Skin epidermis (tissue), 12 donors: Measurements from ENCODE around the gene FBXL15.
"Not testable (repeated sequence)": the region's sequence is repeated elsewhere in the genome, so short reads cannot be mapped to it uniquely, and the experiment has no call there.

ENCODE experiments used
- H3K27ac ChIP-seq, 21 experiments: fragments of 200-600 bp; sonication (generic) in 11 of 21; one replicate each; pipeline ENCODE4 v1.5.0; 2020; ENCODE audit warnings: mild to moderate bottlenecking in 3 of 21, inconsistent platforms in 2 of 21, moderate library complexity in 2 of 21
- H3K4me3 ChIP-seq, 7 experiments: fragments of 200-600 bp; sonication (generic) in 2 of 7; one replicate each; pipeline ENCODE4 v1.5.0; 2020; ENCODE audit warnings: inconsistent platforms in 2 of 7, mild to moderate bottlenecking in 2 of 7, moderate library complexity in 1 of 7

FBXL15 gene

DNA sequence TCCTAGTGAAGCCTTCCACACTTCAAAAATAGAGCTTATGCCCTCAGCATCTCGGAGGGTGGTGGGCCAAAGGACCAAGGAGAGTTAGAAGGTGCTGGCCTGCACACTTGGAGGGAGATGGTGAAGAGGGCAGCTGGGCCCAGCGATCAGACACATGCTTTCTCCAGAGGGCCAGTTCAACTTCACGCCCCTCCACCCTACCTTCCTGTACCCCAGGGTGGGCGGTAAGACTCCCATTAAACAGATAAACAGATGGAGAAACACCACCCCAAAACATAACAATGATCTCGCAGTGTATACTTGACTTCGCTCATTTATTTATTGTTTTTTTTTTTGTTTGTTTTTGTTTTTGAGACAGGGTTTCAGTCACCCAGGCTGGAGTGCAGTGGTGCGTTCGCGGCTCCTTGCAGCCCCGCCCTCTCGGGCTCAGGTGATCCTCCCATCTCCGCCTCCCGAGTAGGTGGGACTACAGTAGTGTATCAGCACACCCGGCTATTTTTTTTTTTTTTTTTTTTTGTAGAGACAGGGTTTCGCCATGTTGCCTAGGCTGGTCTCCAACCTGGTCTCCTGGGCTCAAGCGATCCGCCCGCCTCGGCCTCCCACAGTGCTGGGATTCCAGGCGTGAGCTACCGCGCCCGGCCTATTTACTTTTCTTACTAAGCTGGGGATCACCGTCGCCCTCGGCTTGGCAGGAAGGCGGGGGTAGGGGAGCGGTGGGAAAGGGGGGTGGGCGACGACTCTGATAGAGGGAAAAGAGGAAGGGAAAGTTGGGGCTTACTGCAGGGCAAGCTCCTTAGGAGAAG lies 28.9 kb downstream of the FBXL15 start:
- peak overlapping the region; percentile 64 to 98 (median 88) for H3K27ac ChIP-seq
- H3K4me3 ChIP-seq = peak overlapping the region; percentile 57 to 89 (median 79)

DNA sequence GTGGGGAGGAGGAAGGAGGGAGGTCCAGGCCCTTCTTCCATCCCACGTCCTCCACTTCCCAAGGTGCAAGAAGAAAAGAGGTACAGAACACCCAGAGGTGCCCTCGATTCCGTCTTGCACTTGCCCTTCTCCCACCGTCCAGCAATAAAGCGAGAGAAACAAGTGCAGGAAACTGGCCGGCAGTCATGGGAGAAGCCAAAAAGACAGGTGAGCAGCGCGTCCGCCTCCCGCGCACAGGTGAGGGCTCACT lies 29.4 kb downstream of the FBXL15 start:
- peak overlapping the region; percentile 64 to 98 (median 88) for H3K27ac ChIP-seq
- H3K4me3 ChIP-seq = peak overlapping the region; percentile 57 to 89 (median 79)

DNA sequence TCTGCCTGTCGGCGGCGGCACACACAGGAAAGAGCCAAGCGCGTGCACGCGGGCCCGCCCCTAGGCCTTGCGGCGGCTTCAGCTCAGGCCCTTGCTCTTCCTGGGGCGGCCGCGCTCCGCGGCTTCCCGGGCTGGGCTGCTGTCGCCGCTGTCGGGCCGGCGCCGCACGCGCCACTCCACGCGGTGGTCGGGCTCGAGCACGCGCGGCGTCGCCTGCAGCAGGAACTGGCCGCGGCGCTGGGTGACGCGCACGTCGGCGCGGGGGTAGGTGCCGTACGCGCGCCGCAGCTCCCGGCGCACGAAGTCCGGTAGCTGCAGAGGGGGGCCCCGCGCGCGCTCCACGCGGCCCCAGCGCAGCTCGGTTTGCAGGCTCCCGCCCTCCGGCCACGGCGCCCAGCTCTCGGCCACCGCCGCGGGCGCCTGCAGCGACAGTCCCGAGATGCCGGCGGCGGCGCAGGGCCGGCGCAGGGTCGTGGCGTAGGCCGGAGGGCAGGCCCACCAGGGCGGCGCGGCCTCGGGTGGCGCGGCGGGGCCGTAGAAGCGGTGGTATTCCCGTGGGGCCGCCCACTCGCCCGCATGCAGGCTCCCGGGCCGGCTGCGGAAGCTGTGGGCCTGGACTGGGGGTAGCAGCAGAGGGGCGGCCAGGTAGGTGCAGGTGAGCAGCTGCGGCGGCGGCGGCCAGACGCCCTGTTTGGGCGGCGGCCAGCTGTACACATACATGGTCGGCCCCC lies 29.9 kb downstream of the FBXL15 start:
- Histone ChIP-seq H3K4me3 (peak overlapping the region; percentile 57 to 89 (median 79)), H3K27ac (peak overlapping the region; percentile 47 to 98 (median 88))

DNA sequence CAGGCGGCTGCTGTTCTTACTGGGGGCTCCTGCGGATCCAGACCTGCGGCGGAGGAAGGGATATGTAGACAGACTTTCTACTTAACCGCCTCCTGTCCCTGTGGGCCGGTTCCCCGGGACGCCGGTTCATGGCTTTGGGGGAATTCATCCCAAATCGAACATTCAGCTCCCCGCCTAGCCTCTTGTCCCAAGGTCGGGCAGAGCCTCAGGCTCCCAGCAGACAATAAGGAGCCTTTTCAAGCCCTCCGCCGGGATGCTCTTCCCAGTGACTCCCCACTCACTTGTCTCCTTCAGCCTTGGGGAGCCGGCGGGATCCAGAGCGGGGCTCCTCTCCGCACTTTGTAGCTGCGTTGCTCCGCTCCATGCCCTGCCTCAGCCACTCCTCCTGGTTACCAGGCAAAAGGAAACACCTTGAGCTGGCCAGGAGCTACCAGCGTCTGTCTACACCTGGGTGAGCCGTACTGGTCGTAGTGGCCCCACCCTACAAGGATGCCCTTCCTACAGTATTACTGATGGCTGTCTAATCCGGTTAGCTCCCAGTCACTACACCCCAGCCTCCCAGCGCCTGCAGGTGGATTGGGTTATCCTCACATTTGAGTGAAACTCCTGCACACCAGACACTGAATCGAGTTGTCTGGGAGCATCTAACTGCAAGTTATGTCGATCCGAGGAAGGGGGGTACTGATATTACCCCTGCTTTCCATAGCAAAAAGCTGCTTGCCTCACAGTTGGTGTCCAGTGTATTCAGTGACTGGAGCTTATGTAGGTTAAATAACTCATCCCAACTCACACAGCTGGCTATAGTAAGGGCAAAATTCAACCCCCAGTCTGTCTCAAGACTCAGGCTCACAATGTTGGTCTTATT lies 30.7 kb downstream of the FBXL15 start, which contains the start of gene C10orf95:
TSS of gene C10orf95 (minus strand) at position 439 of the 865 bp plus-strand sequence. CDS start 450 bp downstream, outside the sequence.
- H3K4me3 ChIP-seq = peak within 1 kb of the TSS; percentile 57 to 89 (median 79)
- H3K27ac ChIP-seq = peak within 1 kb of the TSS; percentile 47 to 98 (median 88)

DNA sequence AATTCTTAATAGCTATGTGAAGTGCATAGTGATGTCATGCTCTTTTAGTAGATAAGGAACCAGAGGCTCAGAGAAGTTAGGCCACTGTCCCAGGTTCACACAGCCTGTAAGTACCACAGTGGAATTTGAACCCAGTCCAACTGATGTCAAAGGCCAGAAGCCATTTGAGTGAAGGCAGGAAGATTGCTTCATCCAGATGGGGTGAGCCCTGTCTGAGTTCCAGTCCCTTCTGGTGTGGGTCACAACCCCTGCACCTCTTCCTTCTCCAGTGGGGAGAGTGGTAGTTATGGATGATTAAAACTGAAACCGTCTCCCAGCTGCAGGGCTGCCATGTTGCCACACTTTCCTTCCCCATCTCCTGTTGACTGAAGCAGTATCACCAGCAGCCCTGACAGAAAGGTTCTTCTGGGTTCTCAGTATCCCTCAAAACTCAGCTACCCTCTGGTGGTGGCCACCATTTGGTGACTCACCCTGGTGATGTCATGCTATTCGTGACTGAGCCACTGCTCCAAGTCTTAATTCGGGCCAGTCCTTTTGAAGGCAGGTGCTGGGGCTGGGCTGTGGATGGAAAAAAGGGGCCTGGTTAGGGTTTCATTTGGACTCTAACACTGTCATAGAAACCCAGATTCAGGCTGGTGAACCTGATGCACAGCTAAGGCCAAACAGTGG lies 32.2 kb downstream of the FBXL15 start:
- peak overlapping the region in 3 of 21 experiments; percentile 15 to 46 (median 39) for H3K27ac ChIP-seq
- no peak overlapping the region for H3K4me3 ChIP-seq

DNA sequence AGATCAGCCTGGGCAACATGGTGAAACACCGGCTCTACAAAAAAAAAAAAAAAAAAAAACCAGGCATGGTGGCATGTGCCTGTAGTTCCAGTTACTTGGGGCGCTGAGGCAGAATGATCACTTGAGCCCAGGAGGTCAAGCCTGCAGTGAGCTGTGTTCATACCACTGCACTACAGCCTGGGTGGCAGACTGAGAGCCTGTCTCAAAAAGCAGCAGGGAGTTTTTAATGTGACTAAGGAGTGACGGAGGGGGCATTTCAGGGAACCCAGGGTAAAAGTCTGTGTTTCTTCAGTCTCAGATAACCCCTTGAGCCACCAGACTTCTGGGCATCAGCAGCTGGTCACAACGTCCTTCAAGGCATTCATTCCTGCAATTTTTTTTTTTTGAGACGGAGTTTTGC lies 32.9 kb downstream of the FBXL15 start:
- Histone ChIP-seq H3K27ac (peak overlapping the region in 4 of 21 experiments; percentile 15 to 54 (median 36)), H3K4me3 (no peak overlapping the region)

DNA sequence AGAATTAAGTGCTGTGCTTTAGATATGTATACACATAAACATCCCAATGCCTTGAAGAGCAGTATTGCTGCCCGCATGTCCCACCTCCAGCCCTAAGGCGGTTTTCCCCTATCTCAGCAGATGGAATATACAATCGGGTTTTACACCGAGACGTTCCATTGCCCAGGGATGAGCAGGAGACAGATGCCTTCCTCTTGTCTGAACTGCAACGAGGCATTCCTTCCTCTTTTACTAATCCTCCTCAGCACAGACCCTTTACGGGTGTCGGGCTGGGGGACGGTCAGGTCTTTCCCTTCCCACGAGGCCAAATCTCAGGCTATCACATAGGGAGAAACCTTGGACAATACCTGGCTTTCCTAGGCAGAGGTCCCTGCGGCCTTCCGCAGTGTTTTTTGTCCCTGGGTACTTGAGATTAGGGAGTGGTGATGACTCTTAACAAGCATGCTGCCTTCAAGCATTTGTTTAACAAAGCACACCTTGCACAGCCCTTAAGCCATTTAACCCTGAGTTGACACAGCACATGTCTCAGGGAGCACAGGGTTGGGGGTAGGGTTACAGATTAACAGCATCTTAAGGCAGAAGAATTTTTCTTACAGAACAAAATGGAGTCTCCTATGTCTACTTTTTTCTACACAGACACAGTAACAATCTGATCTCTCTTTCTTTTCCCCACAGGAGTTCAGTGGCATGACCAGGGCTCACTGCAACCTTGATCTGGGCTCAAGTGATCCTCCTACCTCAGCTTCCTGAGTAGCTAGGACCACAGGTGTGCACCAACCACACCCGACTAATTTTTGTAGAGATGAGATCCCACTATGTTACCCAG lies 34.2 kb downstream of the FBXL15 start:
- H3K4me3 ChIP-seq = not testable (repeated sequence)
- H3K27ac ChIP-seq = peak overlapping the region in 2 of 21 experiments; percentile 33 to 41

DNA sequence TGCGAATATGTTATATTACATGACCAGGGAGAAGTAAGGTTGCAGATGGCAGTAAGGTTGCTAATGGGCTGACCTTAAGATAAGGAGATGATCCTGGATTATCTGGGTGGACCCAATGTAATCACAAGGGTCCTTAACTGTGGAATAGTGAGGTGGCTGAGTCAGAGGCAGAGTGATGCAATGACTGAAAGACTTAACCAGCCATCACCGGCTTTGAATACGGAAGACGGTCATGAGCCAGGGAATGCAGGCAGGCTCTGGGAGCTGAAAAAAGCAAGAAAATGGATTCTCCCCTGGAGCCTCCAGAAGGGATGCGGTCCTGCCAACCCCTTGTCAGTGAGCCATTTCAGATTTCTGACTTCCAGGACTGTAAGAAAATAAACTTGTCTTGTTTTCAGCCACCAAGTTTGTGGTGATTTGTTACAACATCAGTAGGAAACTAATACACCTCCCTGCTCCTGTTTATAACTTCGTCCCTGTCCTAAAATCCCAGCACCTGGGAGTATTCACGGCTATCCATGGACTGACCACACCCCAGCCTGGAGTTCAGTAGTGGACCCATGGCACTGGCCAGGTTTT lies 35.3 kb downstream of the FBXL15 start:
- Histone ChIP-seq H3K27ac (peak overlapping the region in 4 of 21 experiments; percentile 19 to 41 (median 27)), H3K4me3 (no peak overlapping the region)

DNA sequence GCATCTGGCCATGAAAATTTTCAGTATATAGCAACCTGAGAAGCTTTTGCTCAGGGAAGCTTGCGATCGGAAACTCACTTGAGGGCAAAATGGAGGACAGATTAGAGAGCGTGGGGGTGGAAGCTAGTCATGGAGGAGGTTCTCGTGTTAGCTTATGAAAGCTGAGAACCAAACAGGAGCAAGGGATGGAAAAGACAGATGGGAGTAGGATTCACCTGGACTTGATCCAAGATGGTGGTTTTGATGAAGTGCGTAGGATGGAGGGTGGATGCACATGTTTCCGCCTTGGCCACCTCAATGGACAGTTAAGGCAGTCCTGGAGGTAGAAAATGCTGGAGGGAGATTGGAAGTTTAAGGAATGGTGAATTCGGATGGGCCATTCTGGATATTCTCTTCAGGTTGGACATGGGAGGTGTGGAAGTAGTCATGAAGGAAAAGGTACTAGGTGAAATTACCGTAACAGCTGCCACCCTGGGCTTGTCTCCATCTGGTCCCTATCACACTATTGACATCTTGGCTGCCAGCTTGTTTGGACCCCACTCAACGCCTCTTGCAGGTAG lies 37.0 kb downstream of the FBXL15 start:
- no peak overlapping the region for H3K4me3 ChIP-seq
- H3K27ac ChIP-seq = no peak overlapping the region

DNA sequence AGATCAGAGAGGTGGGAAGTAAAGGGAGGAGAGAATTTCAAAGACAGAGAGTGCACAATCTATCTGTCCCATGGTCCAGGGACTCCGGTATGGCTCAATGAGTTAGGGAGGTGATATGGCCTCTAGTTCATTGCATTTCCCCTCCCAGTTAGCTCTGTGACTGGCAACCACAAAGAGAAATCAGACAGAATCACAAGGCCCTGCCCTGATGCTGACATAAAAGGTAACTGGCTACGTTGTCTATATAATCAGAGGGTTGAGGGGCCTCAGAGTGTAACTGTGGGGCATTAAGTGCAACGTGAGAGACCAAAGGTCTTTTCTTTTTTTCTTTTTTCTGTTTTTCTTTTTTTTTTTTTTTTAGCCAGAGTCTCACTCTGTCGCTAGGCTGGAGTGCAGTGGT lies 38.0 kb downstream of the FBXL15 start:
- Histone ChIP-seq H3K4me3 (no peak overlapping the region), H3K27ac (no peak overlapping the region)

DNA sequence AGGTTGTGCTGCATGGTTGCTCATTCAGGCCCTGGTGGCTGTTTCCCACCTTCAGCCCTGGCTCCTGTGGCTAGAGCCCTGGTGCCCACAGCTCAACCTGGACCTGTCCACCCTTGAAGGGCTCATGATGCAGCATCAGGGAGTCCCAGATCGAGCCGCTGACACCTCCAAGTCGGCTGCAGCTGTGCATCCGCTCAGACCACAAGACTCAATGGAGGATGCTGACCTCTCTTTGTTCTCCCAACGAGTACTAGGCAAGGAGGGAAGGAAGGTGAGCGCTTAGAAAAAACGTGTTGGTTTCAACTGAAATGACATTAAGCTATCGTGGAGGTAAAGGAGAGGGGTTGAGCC lies 40.2 kb downstream of the FBXL15 start:
- peak overlapping the region in 11 of 21 experiments; percentile 8 to 77 (median 28) for H3K27ac ChIP-seq
- H3K4me3 ChIP-seq = peak overlapping the region; percentile 37 to 53 (median 45)

DNA sequence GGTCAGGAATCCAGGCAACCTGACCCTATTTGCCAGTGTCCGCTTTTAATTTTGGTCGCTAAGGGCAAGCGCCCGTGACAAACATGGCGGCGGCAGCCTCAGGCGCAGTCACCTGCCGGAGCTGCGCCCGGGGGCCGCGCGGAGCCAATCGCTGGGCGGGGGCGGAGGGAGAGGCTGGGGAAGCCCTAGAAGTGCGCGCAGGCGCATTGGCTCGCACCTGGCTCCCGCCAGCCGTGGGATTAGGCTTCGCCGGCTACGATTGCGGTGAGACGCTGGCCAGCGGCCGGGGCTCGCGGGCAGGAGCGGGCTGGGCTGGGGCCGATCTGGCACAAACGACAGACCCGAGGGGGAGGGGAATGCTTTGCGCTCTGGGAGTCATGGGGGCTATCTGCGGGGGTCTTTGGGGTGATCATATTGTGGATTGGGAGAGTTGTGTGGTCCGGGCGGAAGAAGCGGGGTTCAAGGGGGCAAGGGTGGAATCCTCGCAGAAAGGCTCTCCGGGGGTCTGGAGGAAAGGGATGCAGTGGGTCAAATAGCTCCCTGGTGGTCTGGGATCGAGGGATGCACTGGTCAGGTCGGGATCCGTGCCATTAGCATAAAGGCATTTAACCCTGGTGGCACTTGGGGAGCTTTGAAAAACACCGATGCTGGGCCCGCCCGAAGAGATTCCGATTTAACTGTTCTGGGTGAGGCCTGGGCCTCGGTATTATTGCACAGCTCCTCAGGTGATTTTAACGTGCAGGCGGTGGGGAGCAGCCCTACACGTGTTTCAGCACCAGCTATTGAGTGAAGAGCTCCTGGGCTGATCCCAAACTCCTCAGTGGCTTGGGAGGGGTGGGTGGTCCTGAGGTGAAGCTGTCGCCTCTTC lies 40.8 kb downstream of the FBXL15 start:
- peak overlapping the region in 17 of 21 experiments; percentile 18 to 77 (median 55) for H3K27ac ChIP-seq

DNA sequence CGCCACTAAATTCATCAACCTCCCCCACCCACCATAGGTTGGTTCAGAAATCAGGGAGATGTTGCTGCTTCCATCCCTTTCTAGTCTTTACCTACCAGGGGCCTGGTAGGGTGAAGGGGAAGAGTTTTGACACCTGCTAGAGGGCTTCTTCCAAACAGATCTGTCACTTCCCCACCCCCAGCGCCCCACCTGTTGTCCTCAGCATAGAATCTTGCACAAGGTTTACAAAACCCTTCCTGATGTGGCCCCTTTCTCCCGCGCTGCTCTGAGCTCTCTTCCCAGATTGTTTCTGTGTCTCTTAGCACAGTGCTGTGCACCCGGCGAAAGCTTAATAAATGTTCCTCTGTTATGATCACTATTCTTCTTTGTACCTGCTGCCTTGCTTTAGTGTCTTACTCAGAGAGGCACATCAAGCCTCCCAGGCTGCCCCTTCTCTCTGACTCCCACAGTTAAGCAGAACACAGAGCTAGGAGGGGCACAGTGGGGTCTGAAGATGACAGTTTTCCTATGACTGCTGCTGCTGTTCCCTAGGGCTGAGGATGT lies 41.9 kb downstream of the FBXL15 start:
- Histone ChIP-seq H3K4me3 (peak overlapping the region in 1 of 7 experiments; percentile 1), H3K27ac (peak overlapping the region in 3 of 21 experiments; percentile 21 to 39 (median 33))

More for the DNA sequence above, 40.8 kb downstream of the FBXL15 start:
- peak overlapping the region; percentile 37 to 53 (median 45) for H3K4me3 ChIP-seq

DNA sequence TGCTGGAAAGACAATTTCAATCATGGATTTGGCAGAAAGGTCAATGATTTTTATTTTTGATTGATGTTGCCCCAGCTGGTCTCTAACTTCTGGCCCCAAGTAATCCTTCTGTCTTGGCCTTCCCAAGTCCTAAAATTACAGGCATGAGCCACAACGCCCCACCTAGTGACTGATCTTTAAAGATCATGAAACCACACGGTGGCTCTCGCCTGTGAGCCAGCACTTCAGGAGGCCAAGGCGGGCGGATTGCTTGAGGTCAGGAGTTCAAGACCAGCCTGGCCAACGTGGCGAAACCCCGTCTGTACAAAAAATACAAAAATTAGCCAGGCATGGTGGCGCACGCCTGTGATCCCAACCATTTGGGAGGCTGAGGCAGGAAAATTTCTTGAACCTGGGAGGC lies 43.3 kb downstream of the FBXL15 start:
- Histone ChIP-seq H3K4me3 (no peak overlapping the region), H3K27ac (no peak overlapping the region)

DNA sequence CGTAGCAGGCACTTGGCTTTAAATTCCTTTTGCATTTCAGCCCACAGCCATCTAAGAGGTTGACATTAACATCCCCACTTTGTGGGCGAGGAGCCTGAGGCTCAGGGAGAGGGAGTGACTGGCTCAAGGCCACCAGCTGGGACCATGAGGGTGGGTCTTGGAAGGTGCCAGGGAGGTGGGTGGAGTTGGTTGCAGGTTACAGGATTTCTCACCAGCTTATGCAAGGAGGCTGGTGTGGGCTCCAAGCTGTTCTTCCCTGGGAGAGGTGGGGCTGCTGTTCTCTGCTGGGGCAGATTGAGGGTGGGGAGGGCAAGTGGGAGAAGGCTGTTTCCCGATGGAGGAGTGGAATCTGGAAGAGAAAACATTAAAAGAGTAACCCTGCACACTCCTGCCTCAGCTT lies 44.8 kb downstream of the FBXL15 start:
- H3K4me3 ChIP-seq = no peak overlapping the region
- no peak overlapping the region for H3K27ac ChIP-seq

DNA sequence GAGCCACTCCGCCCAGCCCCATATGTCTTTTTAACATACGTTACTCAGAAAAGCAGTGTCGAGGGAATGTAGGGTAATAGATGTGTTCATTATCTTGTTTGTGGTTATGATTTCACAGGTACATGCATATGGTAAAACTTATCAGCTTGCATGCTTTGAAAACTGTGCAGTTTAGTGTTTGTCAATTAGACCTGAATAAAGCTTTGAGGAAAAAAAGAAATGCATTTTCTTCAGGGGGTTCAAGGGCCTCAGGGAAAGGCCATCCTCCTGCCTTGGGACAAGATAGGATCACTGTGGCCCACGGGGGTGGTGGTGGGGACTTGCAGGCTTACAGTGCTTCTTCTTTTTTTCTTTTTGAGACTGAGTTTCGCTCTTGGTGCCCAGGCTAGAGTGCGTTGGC lies 46.7 kb downstream of the FBXL15 start:
- Histone ChIP-seq H3K27ac (peak overlapping the region in 1 of 21 experiments; percentile 37), H3K4me3 (no peak overlapping the region)

DNA sequence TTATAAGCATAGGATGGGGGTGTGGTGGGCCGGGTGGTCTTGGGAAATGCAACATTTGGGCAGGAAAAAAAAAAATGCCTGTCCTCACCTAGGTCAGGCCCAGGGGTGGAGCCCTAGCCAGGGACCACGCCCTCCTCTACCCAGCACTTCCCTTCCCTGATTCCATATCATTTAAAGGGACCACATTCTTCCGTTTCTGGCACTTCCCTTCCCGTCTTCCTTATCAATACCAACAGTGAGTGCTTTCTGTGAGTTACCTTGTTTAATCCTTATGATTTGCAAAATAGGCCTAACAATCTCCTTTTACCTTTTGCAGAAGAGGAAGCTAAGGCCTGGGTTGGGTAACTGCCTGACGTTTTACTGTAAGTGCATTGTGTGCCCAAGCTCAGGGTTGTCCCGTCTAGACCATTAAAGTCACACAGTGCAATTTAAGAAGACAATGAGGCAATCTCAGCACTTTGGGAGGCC lies 47.4 kb downstream of the FBXL15 start:
- peak overlapping the region in 1 of 21 experiments; percentile 37 for H3K27ac ChIP-seq
- no peak overlapping the region for H3K4me3 ChIP-seq
